Measurements from ENCODE around the gene HOXB9. TPM values are rescaled to one million over a fixed set of nuclear protein-coding genes. Genes with fewer than 3 reads are reported as not detected.

HOXB9 gene
- total and polyA plus RNA-seq, 8 donors = 0.25 TPM; not detected in 7

DNA sequence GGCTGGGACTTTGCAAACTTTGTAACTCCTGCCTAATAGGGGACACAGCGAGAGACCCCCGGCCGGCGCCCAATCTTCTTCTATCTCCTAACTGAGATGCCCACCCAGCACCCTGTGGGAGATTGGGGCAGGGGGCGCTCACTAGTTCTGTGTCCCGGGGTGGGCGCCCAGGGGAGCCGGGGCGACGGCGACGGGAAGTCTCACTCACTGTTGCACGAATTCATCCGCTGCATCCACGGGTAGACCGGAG is 28.7 kb downstream of the HOXB9 start:
- DNase-seq (no peak), FAIRE-seq (no peak), ATAC-seq (no peak)
- Histone ChIP-seq H3K36me3 (no peaks in the 10 kb centered on the region), H3K4me3 (peak overlapping the region; percentile 28 to 50 (median 32)), H3K27ac (peak overlapping the region in 2 of 4 donors; percentile 1 to 48), H3K9me3 (no peaks in the 10 kb centered on the region), H3K27me3 (peaks cover 0 to 87% (median 6%) of the 10 kb centered on the region in 4 donors), H3K4me1 (peaks cover 0 to 12% (median 0%) of the 10 kb centered on the region in 3 donors)
- TF ChIP-seq, protein P1, sequence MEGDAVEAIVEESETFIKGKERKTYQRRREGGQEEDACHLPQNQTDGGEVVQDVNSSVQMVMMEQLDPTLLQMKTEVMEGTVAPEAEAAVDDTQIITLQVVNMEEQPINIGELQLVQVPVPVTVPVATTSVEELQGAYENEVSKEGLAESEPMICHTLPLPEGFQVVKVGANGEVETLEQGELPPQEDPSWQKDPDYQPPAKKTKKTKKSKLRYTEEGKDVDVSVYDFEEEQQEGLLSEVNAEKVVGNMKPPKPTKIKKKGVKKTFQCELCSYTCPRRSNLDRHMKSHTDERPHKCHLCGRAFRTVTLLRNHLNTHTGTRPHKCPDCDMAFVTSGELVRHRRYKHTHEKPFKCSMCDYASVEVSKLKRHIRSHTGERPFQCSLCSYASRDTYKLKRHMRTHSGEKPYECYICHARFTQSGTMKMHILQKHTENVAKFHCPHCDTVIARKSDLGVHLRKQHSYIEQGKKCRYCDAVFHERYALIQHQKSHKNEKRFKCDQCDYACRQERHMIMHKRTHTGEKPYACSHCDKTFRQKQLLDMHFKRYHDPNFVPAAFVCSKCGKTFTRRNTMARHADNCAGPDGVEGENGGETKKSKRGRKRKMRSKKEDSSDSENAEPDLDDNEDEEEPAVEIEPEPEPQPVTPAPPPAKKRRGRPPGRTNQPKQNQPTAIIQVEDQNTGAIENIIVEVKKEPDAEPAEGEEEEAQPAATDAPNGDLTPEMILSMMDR (IDR thresholded peaks at IDR 0.05) = no peak
- intact Hi-C loops (cut with DNase I) = loop anchor here in 1 of 3 donors (10.0 kb wide), 1 partner anchor 243 kb away; no protein-coding TSS in a partner anchor
- WGBS, 2 donors = 2 to 3% methylated on average over 16 of the region's 16 CpGs

DNA sequence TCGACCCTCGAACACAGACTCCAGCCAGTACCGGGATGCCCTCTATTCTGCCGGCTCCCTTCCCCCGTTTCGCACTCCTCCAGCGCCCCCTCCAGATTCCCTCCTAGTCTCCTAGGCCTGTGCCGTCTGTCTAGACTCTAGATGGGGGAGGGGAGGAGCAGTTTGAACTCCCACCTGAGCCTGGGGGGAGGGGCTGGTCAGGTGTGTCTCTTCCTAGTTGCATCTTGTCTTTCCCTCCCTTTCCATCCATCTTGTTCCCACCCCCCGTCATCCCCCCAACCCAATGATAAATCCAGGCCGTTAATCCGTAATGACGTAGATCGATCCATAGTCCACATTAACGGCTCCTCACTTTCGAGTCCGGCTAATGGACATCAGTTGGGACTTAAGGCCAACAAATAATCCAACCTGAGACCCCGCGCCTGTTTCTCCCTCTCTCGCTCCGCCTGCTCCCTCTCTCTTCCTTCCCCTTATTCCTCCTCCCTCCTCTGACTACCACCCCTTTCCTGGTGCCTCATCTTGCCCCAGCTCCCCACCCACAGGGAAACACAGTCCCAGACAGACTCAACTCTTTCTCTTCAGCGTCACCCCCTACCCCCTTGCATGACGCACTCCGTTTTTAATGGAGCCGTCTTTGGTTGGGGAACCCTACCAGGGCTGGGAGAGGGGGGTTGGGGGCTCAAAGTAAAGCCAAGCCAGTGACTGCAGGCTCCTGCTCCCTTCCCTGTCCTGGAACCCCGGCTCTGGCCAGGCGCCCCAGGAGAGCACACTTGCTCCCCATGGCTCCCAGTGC is 29.2 kb downstream of the HOXB9 start:
- H3K4me3 ChIP-seq = peak overlapping the region; percentile 28 to 50 (median 32)
- peak in 1 of 6 donors; percentile 58 for DNase-seq
- H3K27ac ChIP-seq = no peak overlapping the region
- TF ChIP-seq, protein P1 (IDR thresholded peaks at IDR 0.05) = no peak
- H3K4me1 ChIP-seq = peaks cover 0 to 12% (median 0%) of the 10 kb centered on the region in 3 donors
- H3K36me3 ChIP-seq = no peaks in the 10 kb centered on the region
- FAIRE-seq = no peak
- no peaks in the 10 kb centered on the region for H3K9me3 ChIP-seq
- H3K27me3 ChIP-seq = peaks cover 0 to 85% (median 6%) of the 10 kb centered on the region in 4 donors
- 7 to 9% methylated on average over 26 of the region's 26 CpGs for WGBS, 2 donors
- intact Hi-C loops (cut with DNase I) = loop anchor here in 1 of 3 donors (10.0 kb wide), 1 partner anchor 242 kb away; no protein-coding TSS in a partner anchor
- ATAC-seq = no peak

DNA sequence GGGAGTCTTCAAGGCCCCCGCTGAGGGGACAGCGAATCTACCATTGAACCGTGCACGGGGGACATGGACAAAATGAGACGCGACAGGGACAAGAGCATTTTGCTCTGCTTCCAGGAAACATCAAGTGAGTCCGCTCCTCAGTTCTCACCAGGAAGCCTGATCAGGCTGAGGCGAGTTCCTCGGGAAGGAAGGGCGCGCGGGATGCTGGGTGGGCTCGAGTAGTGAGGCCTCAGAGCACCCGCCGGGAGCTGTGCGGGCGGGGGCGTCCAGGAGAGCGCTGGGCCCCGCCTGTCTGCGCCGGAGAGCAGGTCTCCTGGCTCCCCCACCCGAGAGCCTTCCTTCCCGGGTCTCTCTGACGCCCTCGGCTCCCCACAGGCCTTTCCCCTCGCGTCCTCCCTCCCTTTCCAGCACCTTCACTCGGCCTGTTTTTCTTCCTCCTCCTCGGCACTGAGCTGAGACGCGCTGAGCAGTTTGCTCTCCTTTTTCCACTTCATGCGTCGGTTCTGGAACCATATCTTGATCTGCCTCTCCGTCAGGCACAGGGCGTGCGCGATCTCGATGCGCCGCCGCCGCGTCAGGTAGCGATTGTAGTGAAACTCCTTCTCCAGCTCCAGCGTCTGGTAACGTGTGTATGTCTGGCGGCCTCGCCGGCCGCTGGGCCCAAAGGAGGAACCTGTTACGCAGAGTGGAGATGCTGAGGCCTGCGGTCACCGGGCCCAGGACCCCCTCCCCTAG is 30.0 kb downstream of the HOXB9 start:
- WGBS, 2 donors = 7 to 8% methylated on average over 51 to 54 of the region's 54 CpGs
- DNase-seq = no peak
- no peak overlapping the region for H3K27ac ChIP-seq

DNA sequence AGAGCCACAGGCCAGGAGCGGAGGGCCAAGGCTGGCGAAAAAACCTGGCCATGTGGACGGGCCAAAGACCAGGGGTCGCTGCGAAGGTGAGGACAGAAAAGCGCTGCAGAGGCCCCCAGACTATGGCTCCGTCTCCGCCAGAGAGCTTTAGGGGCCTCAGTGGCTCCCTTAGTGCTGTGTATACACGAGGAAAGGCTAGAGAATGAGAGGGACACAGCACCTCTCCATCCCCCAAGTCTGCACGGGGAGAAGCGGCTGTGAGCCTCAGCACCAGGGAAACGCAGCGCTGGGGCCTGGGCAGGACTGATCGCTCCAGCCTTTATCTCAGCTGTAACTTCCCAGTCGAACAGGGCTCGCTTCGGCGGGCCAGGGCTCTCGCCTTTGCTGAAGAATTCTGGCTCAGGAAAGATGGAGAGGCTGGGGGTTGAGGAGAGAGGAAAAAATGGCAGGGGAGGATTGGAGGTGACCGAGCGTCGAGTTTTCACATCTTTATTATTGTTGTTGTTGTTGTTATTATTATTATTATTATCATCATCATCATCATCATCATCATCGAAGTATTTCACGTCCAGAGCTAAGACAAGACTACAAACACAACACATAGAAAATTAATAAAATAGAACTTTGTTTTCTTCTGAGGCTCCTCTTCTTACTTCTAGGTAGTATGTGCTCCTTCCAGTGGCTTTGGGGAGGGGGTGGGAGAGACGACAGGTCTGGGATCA is 30.7 kb downstream of the HOXB9 start:
- Histone ChIP-seq H3K4me1 (peaks cover 0 to 5% (median 0%) of the 10 kb centered on the region in 3 donors), H3K4me3 (no peak overlapping the region), H3K27ac (no peak overlapping the region), H3K27me3 (peaks cover 0 to 85% (median 9%) of the 10 kb centered on the region in 4 donors), H3K36me3 (no peaks in the 10 kb centered on the region), H3K9me3 (no peaks in the 10 kb centered on the region)
- TF ChIP-seq, protein P1 (IDR thresholded peaks at IDR 0.05) = no peak
- WGBS, 2 donors = 22% methylated on average over 25 of the region's 25 CpGs
- DNase-seq (no peak), FAIRE-seq (no peak), ATAC-seq (no peak)
- intact Hi-C loops (cut with DNase I) = loop anchor here in 1 of 3 donors (10.0 kb wide), 1 partner anchor 241 kb away; no protein-coding TSS in a partner anchor

More for the DNA sequence above, 30.0 kb downstream of the HOXB9 start:
- no peaks in the 10 kb centered on the region for H3K36me3 ChIP-seq
- peaks cover 0 to 86% (median 7%) of the 10 kb centered on the region in 4 donors for H3K27me3 ChIP-seq
- no peak for FAIRE-seq
- H3K4me1 ChIP-seq = peaks cover 0 to 5% (median 0%) of the 10 kb centered on the region in 3 donors
- intact Hi-C loops (cut with DNase I) = loop anchor here in 1 of 3 donors (10.0 kb wide), 1 partner anchor 241 kb away; no protein-coding TSS in a partner anchor
- H3K9me3 ChIP-seq = no peaks in the 10 kb centered on the region
- TF ChIP-seq, protein P1 (IDR thresholded peaks at IDR 0.05) = no peak
- ATAC-seq = no peak
- H3K4me3 ChIP-seq = peak overlapping the region in 1 of 4 donors; percentile 17

All from pancreas (tissue), 10 donors.